NCI-H1694 treated with DMSO at 0.1 percent for 48 hours (cell line): ENCODE measurements around the gene MYO1C.

Experiments used
- DNase-seq: peaks from one replicate; lab custom pipeline; 2025; lab: John Stamatoyannopoulos, UW

MYO1C gene

DNA sequence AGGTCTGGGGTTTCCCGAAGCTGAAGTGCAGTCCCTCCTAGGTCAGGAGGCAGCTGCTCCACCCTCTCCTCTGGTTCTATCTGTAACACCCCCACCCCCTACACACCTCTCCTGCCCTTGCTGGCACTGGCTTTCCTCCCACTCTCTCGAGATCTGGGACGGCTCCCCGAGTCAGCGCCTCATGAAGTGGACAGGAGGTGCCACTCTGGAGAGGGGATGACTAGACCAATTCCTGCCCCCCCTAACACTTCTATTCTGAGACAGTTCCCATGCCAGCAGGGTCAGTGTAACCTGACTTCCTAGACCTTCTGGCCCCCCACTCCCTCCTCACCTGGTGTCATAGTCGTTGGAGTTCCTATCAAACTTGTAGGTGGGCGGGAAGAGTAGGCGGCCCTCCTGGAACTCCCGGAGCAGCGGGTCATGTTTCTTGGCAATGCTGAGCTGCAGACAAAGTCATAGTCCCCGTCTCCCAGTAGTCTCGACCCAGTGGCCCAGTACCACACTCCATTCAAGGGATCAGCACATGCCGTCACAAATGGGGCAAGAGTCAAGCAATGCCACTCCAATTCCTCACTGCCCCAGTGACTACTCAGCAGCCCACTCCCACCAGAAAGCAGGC, 14.3 kb upstream of the MYO1C start:
- DNase-seq, result no peak

DNA sequence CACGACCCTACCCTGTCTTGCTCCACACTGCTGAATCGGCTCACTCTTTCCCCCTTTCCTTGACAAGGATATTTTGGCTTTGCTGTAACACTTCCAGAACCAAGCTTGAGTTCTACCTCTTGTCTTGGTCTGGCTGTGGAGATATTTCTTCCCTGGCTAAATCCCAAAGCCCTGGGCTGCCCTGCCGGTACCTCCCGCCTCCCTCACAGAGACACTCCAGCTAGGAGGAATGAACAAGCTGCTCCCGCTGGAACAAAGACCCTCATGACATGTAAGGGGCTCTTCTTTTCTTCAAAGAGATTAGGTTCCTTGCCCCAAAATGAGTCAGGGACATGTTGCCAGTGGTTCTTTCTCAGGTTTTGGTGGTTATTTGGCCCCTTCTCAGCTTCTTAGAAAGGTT, 13.1 kb upstream of the MYO1C start:
- no peak for DNase-seq

DNA sequence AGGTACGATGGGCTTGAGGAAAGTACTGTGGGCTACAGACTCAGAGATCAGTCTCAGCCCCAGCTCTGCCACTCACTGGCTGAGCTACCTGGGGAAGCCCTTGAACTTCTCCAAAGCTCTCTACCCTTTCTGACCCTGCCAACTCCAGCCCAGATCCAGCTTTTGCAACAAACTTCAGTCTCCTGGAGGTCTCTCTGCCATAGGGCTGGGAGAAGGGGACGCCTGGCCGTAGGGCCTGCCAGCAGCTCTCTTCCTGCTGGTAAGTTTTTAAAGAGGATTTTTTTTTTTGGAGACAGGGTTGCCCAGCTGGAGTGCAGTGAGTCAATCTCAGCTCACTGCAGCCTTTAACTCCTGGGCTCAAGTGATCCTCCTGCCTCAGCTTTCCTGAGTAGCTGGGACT, 12.4 kb upstream of the MYO1C start:
- DNase-seq, result no peak

- DNase-seq, result no peak
These were observed 11.2 kb upstream of the MYO1C start for GRCh38 chr17:1503699-1504098.

- no peak for DNase-seq
These were observed 6.4 kb upstream of the MYO1C start for GRCh38 chr17:1498869-1499268.

DNA sequence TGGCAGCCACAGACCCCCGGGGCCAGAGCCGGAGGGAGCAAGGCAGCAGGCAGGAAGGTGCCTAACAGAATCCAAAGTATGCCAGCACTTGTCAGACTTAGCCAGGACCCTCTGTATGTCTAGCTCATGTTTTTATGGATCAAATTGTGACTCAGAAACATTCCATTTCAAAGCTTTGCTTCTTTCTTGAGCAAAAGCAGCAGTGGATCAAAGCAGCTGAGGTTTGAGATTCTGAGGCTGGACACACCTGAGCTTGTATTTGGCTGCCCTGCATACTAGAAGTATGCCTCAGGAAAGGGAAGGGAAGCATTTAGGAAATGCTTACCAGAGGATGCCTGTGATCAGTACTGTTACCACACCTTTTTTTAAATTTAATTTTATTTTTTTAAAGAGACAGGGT, 5.7 kb upstream of the MYO1C start:
- no peak for DNase-seq

GRCh38 chr17:1497831-1498230, 5.3 kb upstream of the MYO1C start:
- DNase-seq, result no peak

DNA sequence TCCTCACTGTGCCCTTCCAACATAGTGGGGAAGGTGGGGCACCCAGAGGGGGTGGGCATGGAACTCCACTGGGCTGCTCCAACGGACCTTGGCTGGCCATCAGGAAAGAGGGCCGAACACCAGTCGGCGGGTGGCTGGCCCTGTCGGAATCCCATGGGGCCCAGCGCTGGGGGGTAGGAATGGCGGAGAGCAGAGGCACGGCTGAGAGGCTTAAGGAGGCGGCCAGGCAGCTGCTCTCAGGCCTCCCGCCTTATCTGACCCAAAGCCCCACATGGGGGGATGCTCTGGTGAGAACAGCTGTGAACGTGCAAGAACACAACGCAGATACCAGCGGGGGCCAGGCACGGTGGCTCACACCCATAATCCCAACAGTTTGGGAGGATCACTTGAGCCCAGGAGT, 4.4 kb upstream of the MYO1C start:
- no peak for DNase-seq

GRCh38 chr17:1495265-1495989, 2.9 kb upstream of the MYO1C start:
- DNase-seq, result no peak

- DNase-seq, result no peak
These were observed 2.3 kb upstream of the MYO1C start for GRCh38 chr17:1494736-1495253.

GRCh38 chr17:1494203-1494602, 1.7 kb upstream of the MYO1C start:
- no peak for DNase-seq

DNA sequence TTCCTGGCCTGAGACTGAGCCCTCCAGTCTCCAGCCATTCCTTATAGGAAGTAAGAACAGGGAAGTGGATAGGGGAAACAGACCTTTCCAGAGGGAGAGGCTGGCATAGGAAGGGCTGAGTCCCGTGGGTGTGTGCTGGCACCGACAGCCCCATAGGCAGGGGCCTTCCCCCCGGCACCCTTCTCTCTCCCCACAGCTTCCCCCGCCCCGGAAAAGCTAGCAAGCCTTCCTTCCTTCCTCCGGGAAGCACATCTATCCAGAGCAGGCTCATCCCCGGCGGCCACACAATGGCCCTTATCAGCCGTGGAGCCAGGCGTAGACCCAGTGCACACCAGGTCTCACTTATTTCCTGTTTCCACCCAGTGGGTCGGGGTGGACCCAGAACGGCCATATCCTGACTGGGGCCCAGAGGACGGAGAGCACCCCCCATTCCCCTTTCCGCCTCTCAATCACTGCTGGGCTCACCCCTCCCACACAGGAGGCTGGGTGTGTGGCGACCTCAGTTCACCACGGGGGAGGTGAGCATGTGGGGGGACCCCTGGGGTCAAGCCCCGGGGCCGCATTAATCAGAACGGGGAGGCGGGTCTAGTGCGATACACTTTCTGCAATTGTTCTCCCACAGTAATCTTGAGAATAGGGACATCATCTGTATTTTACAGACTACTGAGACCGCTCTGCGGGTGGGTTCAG, 950 bp upstream of the MYO1C start:
- no peak for DNase-seq

DNA sequence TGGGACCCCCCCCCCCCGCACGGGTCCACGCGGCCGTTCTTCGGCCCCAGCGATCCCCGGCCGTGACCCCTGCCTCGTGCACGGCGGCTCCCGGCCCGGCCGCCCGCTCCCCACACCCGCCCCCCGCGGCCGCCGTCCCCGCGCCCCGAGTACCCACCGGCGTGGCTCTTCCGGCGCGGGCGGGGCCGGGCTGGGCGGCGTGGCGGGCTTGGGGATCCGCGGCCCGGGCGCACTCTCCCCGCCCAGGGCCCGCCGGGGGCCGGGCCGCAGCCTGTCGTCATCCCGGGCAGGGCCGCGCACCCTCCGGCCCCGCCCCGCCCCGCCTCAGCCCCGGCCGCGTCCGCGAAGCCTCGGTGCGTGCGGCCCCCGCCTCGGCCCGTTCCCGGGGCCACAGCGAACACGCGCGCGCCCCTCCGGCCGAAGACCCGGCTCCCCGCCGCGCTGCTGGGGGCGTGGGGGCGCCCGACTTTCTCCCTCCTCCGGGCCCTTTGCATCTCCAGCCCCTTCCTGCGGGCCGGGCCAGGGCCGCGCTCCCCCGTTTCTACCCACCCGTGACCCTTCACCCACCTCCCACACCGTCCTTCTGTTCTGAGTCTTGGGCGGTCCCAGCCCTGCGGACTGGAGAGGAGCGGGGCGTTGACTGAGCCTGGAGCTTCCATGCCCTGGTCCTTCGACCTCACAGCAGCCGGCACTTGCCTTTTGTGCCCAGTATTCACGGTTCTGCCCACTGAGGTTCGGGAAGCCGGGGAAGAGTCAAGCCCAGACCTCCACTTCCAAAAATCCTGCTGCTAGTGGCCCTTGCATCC, 840 bp downstream of the MYO1C start:
- DNase-seq, result no peak

DNA sequence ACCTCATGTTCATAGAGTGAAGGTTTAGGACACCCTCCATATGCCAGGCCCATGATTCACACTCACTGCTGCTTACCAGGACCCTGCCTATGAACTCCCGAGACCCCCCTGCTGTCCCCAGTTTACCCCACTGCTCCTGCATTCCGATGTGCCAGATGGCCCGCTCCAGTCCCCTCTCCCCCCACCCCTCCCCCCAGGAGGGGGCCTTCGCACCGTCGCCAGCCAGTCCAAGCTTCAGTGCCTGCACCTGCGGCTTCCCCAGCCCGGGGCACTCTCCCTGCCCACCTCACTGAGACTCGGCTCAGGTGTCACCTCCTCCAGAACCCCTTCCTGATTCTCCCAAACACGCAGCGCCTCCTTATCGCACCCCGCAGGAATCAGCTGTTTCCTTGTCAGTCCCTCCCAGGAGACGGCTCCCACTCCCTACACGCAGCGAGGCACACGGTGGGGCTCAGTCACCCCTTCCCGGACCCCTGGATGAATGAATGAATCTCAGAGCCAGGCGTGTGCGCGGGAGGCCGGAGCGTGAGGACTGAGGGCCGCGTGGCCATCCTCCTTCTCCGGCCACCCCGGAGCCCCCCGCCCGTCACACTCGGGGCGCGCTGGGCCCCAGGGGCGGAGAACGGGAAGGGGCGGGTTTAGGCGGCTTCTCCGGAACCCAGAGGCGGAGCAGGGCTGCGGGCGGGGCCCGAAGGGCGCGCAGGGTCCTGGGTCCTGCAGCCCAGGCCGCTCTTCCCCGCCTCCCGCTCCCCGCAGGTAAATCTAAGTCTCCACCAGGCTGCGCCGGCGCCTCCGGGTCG, 1.6 kb downstream of the MYO1C start:
- peak; percentile 29 for DNase-seq

GRCh38 chr17:1488826-1489270, 3.6 kb downstream of the MYO1C start:
- DNase-seq, result no peak

- no peak for DNase-seq
These were observed 4.3 kb downstream of the MYO1C start for GRCh38 chr17:1487939-1488825.

GRCh38 chr17:1486802-1487695, 5.4 kb downstream of the MYO1C start:
- no peak for DNase-seq

DNA sequence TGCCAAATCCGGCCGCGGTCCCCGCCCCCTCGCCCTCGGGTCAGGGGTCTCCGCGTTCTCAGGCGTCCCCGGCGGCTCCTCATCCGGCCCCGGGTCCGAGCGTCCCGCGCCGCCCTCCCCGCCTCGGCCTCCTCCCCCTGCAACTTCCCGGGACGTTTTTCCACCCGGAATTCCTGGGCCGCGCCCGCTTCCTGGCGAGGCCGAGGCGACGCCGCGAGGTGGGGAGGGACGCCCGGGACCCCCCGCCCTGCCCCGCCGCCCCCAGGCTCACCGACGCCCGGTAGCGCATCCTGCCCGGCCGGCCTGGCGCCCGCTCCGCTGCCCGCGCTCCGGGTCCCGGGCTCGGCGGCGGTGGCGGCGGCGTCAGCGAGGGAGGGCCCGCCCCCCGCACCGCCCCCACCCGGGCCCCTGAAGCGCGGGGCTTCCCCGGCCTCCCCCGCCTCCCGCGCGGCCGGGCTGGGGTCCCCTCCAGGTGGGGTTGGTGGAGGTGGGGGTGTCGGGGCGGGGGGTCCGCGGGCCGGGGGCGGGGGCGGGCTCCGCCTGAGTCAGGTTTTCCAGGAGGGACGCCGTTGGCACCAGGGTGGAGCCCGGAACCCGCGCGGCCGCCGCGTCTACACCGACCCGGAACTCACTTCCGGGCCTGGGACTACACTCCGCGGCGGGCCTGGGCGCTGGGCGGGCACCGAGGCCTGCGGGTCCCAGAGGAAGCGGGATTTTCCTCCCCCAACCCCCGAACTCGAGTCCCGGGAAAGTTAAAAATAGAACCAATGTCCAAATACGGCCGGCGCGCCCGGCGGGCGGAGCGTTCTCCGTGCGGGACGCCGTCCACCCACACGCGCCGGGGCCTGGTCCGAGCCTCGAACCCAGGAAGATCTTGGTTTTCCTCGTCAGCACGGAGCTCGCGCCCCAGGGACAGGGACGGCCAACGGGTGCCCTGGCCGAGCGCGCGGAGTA, 6.8 kb downstream of the MYO1C start:
- DNase-seq, result peak; percentile 19
